Panc1 (cell line): ENCODE results near the gene M6PR. TPM values are rescaled to one million over a fixed set of nuclear protein-coding genes. Genes with fewer than 3 reads are reported as not detected.

Source experiments
- ATAC-seq: fragments of 200-7000 bp; cut with Tn5 transposase; 2 replicates; pipeline ENCODE4 v1.9.1; 2020; ENCODE audit warnings: mild to moderate bottlenecking, moderate library complexity
- BruUV-seq: library from RNA; stranded (reverse); fragments of 400-500 nt; replicated peaks from 2 replicates; lab custom pipeline; 2021; lab: Mats Ljungman, UMichigan
- CTCF ChIA-PET: fragments of 300-600 bp; sonication (Branson Sonifier 250); formaldehyde crosslinking; loops from one replicate; lab custom pipeline; 2022; ENCODE audit warnings: antibody characterized with exemption; lab: Charles Lee
- POLR2A ChIA-PET: fragments of 300-600 bp; sonication (Branson Sonifier 250); formaldehyde crosslinking; loops from one replicate; lab custom pipeline; 2022; ENCODE audit warnings: antibody characterized with exemption; lab: Charles Lee
- DNase-seq: peaks from one replicate; pipeline ENCODE4 v3.0.0-alpha.2; 2010; ENCODE audit warnings: low read depth, low spot score
- H3K27ac ChIP-seq: 2 replicates; pipeline ENCODE4 v1.5.1; 2011; ENCODE audit warnings: mild to moderate bottlenecking, low read length, inconsistent platforms
- H3K27me3 ChIP-seq: fragments of 200-500 bp; sonication (Bioruptor generic); 2 replicates; pipeline ENCODE4 v1.6.0; 2014; ENCODE audit warnings: low read length, inconsistent platforms; ENCODE audit not compliant: control insufficient read depth, insufficient read depth
- H3K36me3 ChIP-seq: fragments of 200-500 bp; sonication (Bioruptor generic); 2 replicates; pipeline ENCODE4 v1.5.1; 2014; ENCODE audit warnings: inconsistent platforms, mild to moderate bottlenecking, low read length, moderate library complexity; ENCODE audit not compliant: control insufficient read depth, insufficient read depth
- H3K4me1 ChIP-seq: 2 replicates; pipeline ENCODE4 v1.5.1; 2011; ENCODE audit warnings: inconsistent platforms, mild to moderate bottlenecking, low read length, moderate library complexity; ENCODE audit not compliant: control insufficient read depth, insufficient read depth
- H3K4me3 ChIP-seq, 2 experiments: 2 replicates each; pipeline ENCODE4 v1.5.1; 2011 to 2012; ENCODE audit warnings: low read depth in 2 of 2, low read length in 2 of 2, mild to moderate bottlenecking in 2 of 2, inconsistent platforms in 1 of 2, moderate library complexity in 1 of 2
- H3K9me3 ChIP-seq: fragments of 200-500 bp; sonication (Bioruptor generic); 2 replicates; pipeline ENCODE4 v1.5.1; 2014; ENCODE audit warnings: low read depth, mild to moderate bottlenecking, inconsistent platforms, low read length, moderate library complexity; ENCODE audit not compliant: control insufficient read depth, insufficient read depth
- POLR2AphosphoS5 ChIP-seq: IDR thresholded peaks from 2 replicates; pipeline ENCODE4 v1.6.1; 2012; ENCODE audit warnings: mild to moderate bottlenecking, low read depth, low read length, moderate library complexity
- SIN3A ChIP-seq: IDR thresholded peaks from 2 replicates; pipeline ENCODE4 v1.6.1; 2012; ENCODE audit warnings: low read depth, mild to moderate bottlenecking, low read length, moderate library complexity, borderline replicate concordance; ENCODE audit not compliant: insufficient read depth
- TCF7L2 ChIP-seq: IDR thresholded peaks from 2 replicates; pipeline ENCODE4 v1.6.1; 2011; ENCODE audit warnings: mild to moderate bottlenecking, low read depth, low read length, inconsistent platforms
- in situ Hi-C: cut with HindIII; loops from 2 replicates; pipeline ENCODE4 v1.10.0; 2016; ENCODE audit warnings: low sequenced_read_pairs, low pct_unique_long_range_greater_than_20kb
- intact Hi-C: fragments of 100-400 bp; cut with micrococcal nuclease; formaldehyde crosslinking; loops from one replicate; pipeline ENCODE4 v1.10.0; 2022; ENCODE audit not compliant: unreplicated experiment
- total RNA-seq: library from RNA; stranded (reverse); gene quantifications from one replicate; pipeline ENCODE4 v1.2.1, GENCODE V29; 2021; ENCODE audit not compliant: unreplicated experiment
- TF ChIP-seq, protein P1 (sequence below): fragments of 450-650 bp; IDR thresholded peaks from 2 replicates; pipeline ENCODE4 v1.5.1; 2017; ENCODE audit warnings: mild to moderate bottlenecking
- TF ChIP-seq, protein P2 (sequence below), 2 experiments: IDR thresholded peaks; 2 replicates each; pipeline ENCODE4 v1.6.1; 2011 to 2012; ENCODE audit warnings: low read depth in 2 of 2, control low read depth in 1 of 2, low read length in 1 of 2, mild to moderate bottlenecking in 1 of 2, moderate library complexity in 1 of 2; ENCODE audit not compliant: insufficient read depth in 1 of 2

M6PR gene
- total RNA-seq, 1 experiment from 2014 or later: 161 TPM

DNA sequence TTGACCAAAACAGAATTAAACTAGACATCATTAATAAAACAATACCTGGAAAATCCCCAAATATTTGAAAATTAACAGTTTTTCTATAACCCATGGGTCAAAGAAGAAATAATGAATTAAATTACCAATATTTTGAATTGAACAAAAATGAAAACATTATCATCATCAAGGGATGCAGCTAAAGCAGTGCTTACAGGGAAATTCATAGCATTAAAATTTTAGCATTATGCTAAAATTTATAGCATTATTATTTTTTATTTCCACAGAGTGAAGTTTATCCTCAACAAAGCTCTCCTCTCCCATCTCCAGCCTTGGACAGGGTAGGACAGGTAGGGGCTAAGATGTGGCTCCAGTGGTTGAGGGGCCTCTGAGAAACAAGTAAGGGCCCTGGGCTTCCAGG lies 19.3 kb upstream of the M6PR start:
- ATAC-seq: no peak
- intact Hi-C loops: no loop called here
- TF ChIP-seq TCF7L2 (no peak), SIN3A (no peak), POLR2AphosphoS5 (no peak)
- TF ChIP-seq, protein P1, sequence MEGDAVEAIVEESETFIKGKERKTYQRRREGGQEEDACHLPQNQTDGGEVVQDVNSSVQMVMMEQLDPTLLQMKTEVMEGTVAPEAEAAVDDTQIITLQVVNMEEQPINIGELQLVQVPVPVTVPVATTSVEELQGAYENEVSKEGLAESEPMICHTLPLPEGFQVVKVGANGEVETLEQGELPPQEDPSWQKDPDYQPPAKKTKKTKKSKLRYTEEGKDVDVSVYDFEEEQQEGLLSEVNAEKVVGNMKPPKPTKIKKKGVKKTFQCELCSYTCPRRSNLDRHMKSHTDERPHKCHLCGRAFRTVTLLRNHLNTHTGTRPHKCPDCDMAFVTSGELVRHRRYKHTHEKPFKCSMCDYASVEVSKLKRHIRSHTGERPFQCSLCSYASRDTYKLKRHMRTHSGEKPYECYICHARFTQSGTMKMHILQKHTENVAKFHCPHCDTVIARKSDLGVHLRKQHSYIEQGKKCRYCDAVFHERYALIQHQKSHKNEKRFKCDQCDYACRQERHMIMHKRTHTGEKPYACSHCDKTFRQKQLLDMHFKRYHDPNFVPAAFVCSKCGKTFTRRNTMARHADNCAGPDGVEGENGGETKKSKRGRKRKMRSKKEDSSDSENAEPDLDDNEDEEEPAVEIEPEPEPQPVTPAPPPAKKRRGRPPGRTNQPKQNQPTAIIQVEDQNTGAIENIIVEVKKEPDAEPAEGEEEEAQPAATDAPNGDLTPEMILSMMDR: no peak
- TF ChIP-seq, protein P2, sequence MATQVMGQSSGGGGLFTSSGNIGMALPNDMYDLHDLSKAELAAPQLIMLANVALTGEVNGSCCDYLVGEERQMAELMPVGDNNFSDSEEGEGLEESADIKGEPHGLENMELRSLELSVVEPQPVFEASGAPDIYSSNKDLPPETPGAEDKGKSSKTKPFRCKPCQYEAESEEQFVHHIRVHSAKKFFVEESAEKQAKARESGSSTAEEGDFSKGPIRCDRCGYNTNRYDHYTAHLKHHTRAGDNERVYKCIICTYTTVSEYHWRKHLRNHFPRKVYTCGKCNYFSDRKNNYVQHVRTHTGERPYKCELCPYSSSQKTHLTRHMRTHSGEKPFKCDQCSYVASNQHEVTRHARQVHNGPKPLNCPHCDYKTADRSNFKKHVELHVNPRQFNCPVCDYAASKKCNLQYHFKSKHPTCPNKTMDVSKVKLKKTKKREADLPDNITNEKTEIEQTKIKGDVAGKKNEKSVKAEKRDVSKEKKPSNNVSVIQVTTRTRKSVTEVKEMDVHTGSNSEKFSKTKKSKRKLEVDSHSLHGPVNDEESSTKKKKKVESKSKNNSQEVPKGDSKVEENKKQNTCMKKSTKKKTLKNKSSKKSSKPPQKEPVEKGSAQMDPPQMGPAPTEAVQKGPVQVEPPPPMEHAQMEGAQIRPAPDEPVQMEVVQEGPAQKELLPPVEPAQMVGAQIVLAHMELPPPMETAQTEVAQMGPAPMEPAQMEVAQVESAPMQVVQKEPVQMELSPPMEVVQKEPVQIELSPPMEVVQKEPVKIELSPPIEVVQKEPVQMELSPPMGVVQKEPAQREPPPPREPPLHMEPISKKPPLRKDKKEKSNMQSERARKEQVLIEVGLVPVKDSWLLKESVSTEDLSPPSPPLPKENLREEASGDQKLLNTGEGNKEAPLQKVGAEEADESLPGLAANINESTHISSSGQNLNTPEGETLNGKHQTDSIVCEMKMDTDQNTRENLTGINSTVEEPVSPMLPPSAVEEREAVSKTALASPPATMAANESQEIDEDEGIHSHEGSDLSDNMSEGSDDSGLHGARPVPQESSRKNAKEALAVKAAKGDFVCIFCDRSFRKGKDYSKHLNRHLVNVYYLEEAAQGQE (IDR thresholded peaks at IDR 0.05; ENCODE audit: insufficient read depth in 1 of 2, low read depth in 2 of 2, low read length in 1 of 2): no peak
- no peaks in the 10 kb centered on the region for H3K36me3 ChIP-seq
- no peaks in the 10 kb centered on the region for H3K27me3 ChIP-seq
- CTCF ChIA-PET: no interaction called here
- no peaks in the 10 kb centered on the region for H3K4me1 ChIP-seq
- in situ Hi-C loops: no loop called here
- POLR2A ChIA-PET: interaction anchor here (0.5 kb wide), 1 partner anchor 937 kb away, joined by 8 read pairs; no protein-coding TSS in a partner anchor
- H3K27ac ChIP-seq: no peak overlapping the region
- H3K4me3 ChIP-seq: no peak overlapping the region
- no TSS peak for BruUV-seq
- DNase-seq: no peak
- H3K9me3 ChIP-seq: no peaks in the 10 kb centered on the region

DNA sequence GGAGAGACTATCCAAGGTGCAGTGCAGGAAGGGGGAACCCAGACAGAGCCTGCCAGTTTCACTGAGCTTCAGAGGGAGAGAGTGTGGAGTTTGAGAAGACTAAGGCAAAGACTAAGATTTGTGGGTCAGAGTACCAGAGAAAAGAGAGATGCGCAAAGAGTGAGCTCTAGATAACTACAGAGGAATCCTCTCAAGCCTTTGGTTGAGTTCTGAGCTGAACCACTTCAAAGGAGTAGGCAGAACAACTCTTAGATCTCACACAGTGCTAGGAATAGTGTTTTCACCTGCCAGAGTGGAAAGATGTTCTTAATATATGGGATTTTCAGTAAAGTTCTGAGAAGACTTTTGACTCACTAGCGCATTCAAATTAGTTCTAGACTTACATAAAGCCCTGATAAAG lies 10.7 kb upstream of the M6PR start:
- in situ Hi-C loops (no loop called here), intact Hi-C loops (no loop called here)
- H3K9me3 ChIP-seq: no peaks in the 10 kb centered on the region
- no peak for ATAC-seq
- H3K27ac ChIP-seq: no peak overlapping the region
- no peaks in the 10 kb centered on the region for H3K36me3 ChIP-seq
- TF ChIP-seq, protein P1: no peak
- TF ChIP-seq SIN3A (no peak), TCF7L2 (no peak), POLR2AphosphoS5 (no peak)
- TF ChIP-seq, protein P2 (IDR thresholded peaks at IDR 0.05; ENCODE audit: insufficient read depth in 1 of 2, low read depth in 2 of 2, low read length in 1 of 2): no peak
- ChIA-PET CTCF (no interaction called here), POLR2A (interaction anchor here (0.6 kb wide), 1 partner anchor 303 kb away, joined by 3 read pairs; no protein-coding TSS in a partner anchor)
- H3K4me1 ChIP-seq: no peaks in the 10 kb centered on the region
- H3K4me3 ChIP-seq: no peak overlapping the region
- no TSS peak for BruUV-seq
- no peaks in the 10 kb centered on the region for H3K27me3 ChIP-seq
- no peak for DNase-seq
